Gastrocnemius medialis (tissue), 4 donors: ENCODE data around the gene RMND1.

Source experiments
- POLR2A ChIP-seq, 2 donors: fragments of 450-650 bp; IDR thresholded peaks; one replicate each; pipeline ENCODE4 v1.6.1; 2017; ENCODE audit warnings: antibody characterized with exemption in 2 of 2, mild to moderate bottlenecking in 2 of 2, moderate library complexity in 2 of 2
- TF ChIP-seq, protein P1 (sequence below), 5 experiments: fragments of 450-650 bp in 3 of 5; fragments of 200-600 bp in 2 of 5; sonication (generic) in 2 of 5; IDR thresholded peaks in 4 of 5; conservative IDR thresholded peaks in 1 of 5; 1 replicate in 4 of 5; 2 replicates in 1 of 5; pipeline ENCODE4 v1.5.1; 2016 to 2019; ENCODE audit warnings: antibody characterized with exemption in 5 of 5, mild to moderate bottlenecking in 3 of 5, moderate library complexity in 3 of 5

DNA sequence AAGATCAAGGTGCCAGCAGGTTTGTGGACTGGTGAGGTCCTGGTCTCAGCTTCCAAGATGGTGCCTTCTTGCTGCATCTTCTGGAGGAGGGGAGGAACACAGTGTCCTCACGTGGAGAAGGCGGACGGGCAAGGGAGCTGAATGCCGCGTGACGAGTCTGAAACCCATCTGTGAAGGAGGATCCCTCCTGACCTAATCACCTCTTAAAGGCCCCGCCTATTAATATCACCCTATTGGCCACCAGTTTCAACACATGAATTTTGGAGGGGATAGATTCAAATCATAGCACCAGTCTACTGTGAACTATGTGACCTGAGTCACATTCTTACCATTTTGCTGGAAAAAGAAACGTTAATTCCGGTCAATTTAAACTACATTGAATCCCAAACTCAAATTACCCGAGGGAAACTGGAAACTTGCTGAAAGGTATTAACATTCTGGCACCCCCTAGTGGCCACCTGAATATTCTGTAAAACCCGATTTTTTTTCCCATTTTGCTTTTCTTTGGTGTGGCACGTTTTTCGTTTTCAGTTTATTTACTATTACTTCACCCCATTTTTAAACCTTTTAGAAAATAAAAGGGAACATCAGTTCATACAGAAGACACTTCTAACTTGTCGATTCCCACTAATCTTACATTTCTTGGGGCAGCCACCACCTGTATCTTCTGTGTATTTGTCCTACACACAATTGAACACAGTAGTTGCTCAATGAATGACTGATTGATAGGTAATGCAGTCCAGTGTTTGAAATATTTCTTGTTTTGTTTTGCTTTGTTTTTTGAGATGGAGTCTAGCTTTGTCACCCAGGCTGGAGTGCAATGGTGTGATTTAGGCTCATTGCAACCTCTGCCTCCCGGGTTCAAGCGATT lies 24.0 kb upstream of the RMND1 start:
- TF ChIP-seq, protein P1, sequence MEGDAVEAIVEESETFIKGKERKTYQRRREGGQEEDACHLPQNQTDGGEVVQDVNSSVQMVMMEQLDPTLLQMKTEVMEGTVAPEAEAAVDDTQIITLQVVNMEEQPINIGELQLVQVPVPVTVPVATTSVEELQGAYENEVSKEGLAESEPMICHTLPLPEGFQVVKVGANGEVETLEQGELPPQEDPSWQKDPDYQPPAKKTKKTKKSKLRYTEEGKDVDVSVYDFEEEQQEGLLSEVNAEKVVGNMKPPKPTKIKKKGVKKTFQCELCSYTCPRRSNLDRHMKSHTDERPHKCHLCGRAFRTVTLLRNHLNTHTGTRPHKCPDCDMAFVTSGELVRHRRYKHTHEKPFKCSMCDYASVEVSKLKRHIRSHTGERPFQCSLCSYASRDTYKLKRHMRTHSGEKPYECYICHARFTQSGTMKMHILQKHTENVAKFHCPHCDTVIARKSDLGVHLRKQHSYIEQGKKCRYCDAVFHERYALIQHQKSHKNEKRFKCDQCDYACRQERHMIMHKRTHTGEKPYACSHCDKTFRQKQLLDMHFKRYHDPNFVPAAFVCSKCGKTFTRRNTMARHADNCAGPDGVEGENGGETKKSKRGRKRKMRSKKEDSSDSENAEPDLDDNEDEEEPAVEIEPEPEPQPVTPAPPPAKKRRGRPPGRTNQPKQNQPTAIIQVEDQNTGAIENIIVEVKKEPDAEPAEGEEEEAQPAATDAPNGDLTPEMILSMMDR (IDR thresholded peaks at IDR 0.05 in 4 of 5, conservative IDR thresholded peaks at IDR 0.05 in 1 of 5) = peak; percentile 27 to 81 (median 72)
- no peak for TF ChIP-seq POLR2A (IDR thresholded peaks at IDR 0.05)
